HG03342 (cell line): ENCODE results near the gene MDM2.

ENCODE experiments used
- ATAC-seq: cut with Tn5 transposase; IDR thresholded peaks from one replicate; pipeline ENCODE4 v1.9.1; 2021; ENCODE audit warnings: mild to moderate bottlenecking, moderate library complexity; ENCODE audit not compliant: unreplicated experiment

The MDM2 gene

GRCh38 chr12:68896881-68897540 lies 89.0 kb downstream of the MDM2 start:
- ATAC-seq = no peak

- no peak for ATAC-seq
These were observed 91.3 kb downstream of the MDM2 start for GRCh38 chr12:68899251-68899771.

GRCh38 chr12:68900241-68900640 lies 92.3 kb downstream of the MDM2 start:
- no peak for ATAC-seq
